ENCODE results near the gene PGA4. TPM values are rescaled to one million over a fixed set of nuclear protein-coding genes. Genes with fewer than 3 reads are reported as not detected.

The PGA4 gene
- polyA plus RNA-seq, 3 donors from 2014 or later = 1.6 TPM; not detected in 2

- DNase-seq = no peak
- Mint-ChIP-seq H3K36me3 (no peaks in the 10 kb centered on the region), H3K27ac (no peak overlapping the region), H3K9me3 (no peaks in the 10 kb centered on the region), H3K27me3 (ENCODE audit: low read depth in 3 of 3) (no peaks in the 10 kb centered on the region), H3K4me3 (no peak overlapping the region), H3K4me1 (no peaks in the 10 kb centered on the region)
These were observed 50.6 kb downstream of the PGA4 start for GRCh38 chr11:61272731-61273130.

- Mint-ChIP-seq H3K27me3 (ENCODE audit: low read depth in 3 of 3) (no peaks in the 10 kb centered on the region), H3K27ac (no peak overlapping the region), H3K4me1 (no peaks in the 10 kb centered on the region), H3K4me3 (no peak overlapping the region), H3K36me3 (no peaks in the 10 kb centered on the region), H3K9me3 (no peaks in the 10 kb centered on the region)
- no peak for DNase-seq
These were observed 51.3 kb downstream of the PGA4 start for GRCh38 chr11:61273178-61274078.

GRCh38 chr11:61274084-61274483 is 51.9 kb downstream of the PGA4 start:
- H3K27ac Mint-ChIP-seq = no peak overlapping the region
- H3K36me3 Mint-ChIP-seq = no peaks in the 10 kb centered on the region
- H3K4me1 Mint-ChIP-seq = no peaks in the 10 kb centered on the region
- no peaks in the 10 kb centered on the region for H3K9me3 Mint-ChIP-seq
- H3K27me3 Mint-ChIP-seq (ENCODE audit: low read depth in 3 of 3) = no peaks in the 10 kb centered on the region
- no peak overlapping the region for H3K4me3 Mint-ChIP-seq
- DNase-seq = no peak

- H3K9me3 Mint-ChIP-seq = no peaks in the 10 kb centered on the region
- H3K4me1 Mint-ChIP-seq = no peaks in the 10 kb centered on the region
- no peak overlapping the region for H3K27ac Mint-ChIP-seq
- H3K36me3 Mint-ChIP-seq = no peaks in the 10 kb centered on the region
- H3K4me3 Mint-ChIP-seq = no peak overlapping the region
- H3K27me3 Mint-ChIP-seq (ENCODE audit: low read depth in 3 of 3) = no peaks in the 10 kb centered on the region
- no peak for DNase-seq
These were observed 53.0 kb downstream of the PGA4 start for GRCh38 chr11:61275191-61275590.

- H3K4me1 Mint-ChIP-seq = no peaks in the 10 kb centered on the region
- H3K36me3 Mint-ChIP-seq = no peaks in the 10 kb centered on the region
- H3K9me3 Mint-ChIP-seq = no peaks in the 10 kb centered on the region
- H3K27ac Mint-ChIP-seq = no peak overlapping the region
- no peaks in the 10 kb centered on the region for H3K27me3 Mint-ChIP-seq (ENCODE audit: low read depth in 3 of 3)
- no peak for DNase-seq
- no peak overlapping the region for H3K4me3 Mint-ChIP-seq
These were observed 55.2 kb downstream of the PGA4 start for GRCh38 chr11:61277186-61278000.

- Mint-ChIP-seq H3K4me3 (no peak overlapping the region), H3K9me3 (no peaks in the 10 kb centered on the region), H3K4me1 (no peaks in the 10 kb centered on the region), H3K27me3 (ENCODE audit: low read depth in 3 of 3) (no peaks in the 10 kb centered on the region), H3K27ac (no peak overlapping the region), H3K36me3 (no peaks in the 10 kb centered on the region)
- no peak for DNase-seq
These were observed 55.9 kb downstream of the PGA4 start for GRCh38 chr11:61278001-61278470.

GRCh38 chr11:61279934-61280659 is 58.0 kb downstream of the PGA4 start:
- H3K27ac Mint-ChIP-seq = no peak overlapping the region
- DNase-seq = no peak
- peaks cover 0 to 3% (median 0%) of the 10 kb centered on the region in 6 donors for H3K9me3 Mint-ChIP-seq
- H3K4me3 Mint-ChIP-seq = no peak overlapping the region
- H3K27me3 Mint-ChIP-seq (ENCODE audit: low read depth in 3 of 3) = peaks cover 0 to 4% (median 0%) of the 10 kb centered on the region in 3 donors
- peaks cover 0 to 4% (median 3%) of the 10 kb centered on the region in 3 donors for H3K36me3 Mint-ChIP-seq
- no peaks in the 10 kb centered on the region for H3K4me1 Mint-ChIP-seq

- Mint-ChIP-seq H3K27ac (no peak overlapping the region), H3K4me1 (no peaks in the 10 kb centered on the region), H3K4me3 (no peak overlapping the region), H3K36me3 (peaks cover 0 to 4% (median 3%) of the 10 kb centered on the region in 3 donors), H3K9me3 (peaks cover 0 to 3% (median 0%) of the 10 kb centered on the region in 6 donors), H3K27me3 (ENCODE audit: low read depth in 3 of 3) (peaks cover 0 to 4% (median 1%) of the 10 kb centered on the region in 3 donors)
- DNase-seq = no peak
These were observed 58.9 kb downstream of the PGA4 start for GRCh38 chr11:61280883-61281580.

Other genes with a start within 250 kb of the PGA4 start
- 1 to 10 TPM in 1 of 3 donors, under 1 TPM in 2; 0.68 to 1.8 (median 0.80) TPM for gene CD5, start 119.9 kb upstream of the PGA4 start, polyA plus RNA-seq
- under 1 TPM in 2 of 3 donors, not detected in 1; 0.36 to 0.95 TPM for gene VPS37C, start 60.9 kb upstream of the PGA4 start, polyA plus RNA-seq
- not detected for gene PGA3, start 18.8 kb upstream of the PGA4 start, polyA plus RNA-seq
- gene PGA5, start 18.8 kb downstream of the PGA4 start, polyA plus RNA-seq = not detected
- not detected for gene VWCE, start 73.0 kb downstream of the PGA4 start, polyA plus RNA-seq
- gene DDB1, start 110.8 kb downstream of the PGA4 start, polyA plus RNA-seq = 100 to 1,000 TPM; 105 to 131 (median 119) TPM
- 10 to 100 TPM; 35.0 to 38.2 (median 36.2) TPM for gene TKFC, start 110.9 kb downstream of the PGA4 start, polyA plus RNA-seq
- gene CYB561A3, start 139.5 kb downstream of the PGA4 start, polyA plus RNA-seq = 100 to 1,000 TPM in 1 of 3 donors, 10 to 100 TPM in 2; 63.8 to 128 (median 64.5) TPM
- gene TMEM138, start 140.0 kb downstream of the PGA4 start, polyA plus RNA-seq = 10 to 100 TPM; 28.4 to 61.4 (median 57.5) TPM
- 10 to 100 TPM; 49.8 to 63.7 (median 51.1) TPM for gene TMEM216, start 170.2 kb downstream of the PGA4 start, polyA plus RNA-seq
- 10 to 100 TPM; 11.9 to 34.0 (median 14.8) TPM for gene CPSF7, start 207.6 kb downstream of the PGA4 start, polyA plus RNA-seq
- gene SDHAF2, start 207.8 kb downstream of the PGA4 start, polyA plus RNA-seq = 100 to 1,000 TPM in 2 of 3 donors, 10 to 100 TPM in 1; 93.7 to 129 (median 118) TPM

Data from immature natural killer cell (primary cell).